Neural cell (in vitro differentiated cells): Measurements from ENCODE around the gene TBC1D20. TPM values are rescaled to one million over a fixed set of nuclear protein-coding genes. Genes with fewer than 3 reads are reported as not detected.

Experiments used
- H2AFZ ChIP-seq: fragments of 200-600, 300-800 bp; sonication (generic), shearing (Covaris generic); 2 replicates; pipeline ENCODE4 v1.6.0; 2014; ENCODE audit warnings: low read depth, mild to moderate bottlenecking, antibody characterized with exemption, low read length, moderate library complexity
- H3F3A ChIP-seq: fragments of 200-600 bp; shearing (Covaris generic); 2 replicates; pipeline ENCODE4 v1.6.1; 2016; ENCODE audit warnings: mild to moderate bottlenecking, moderate library complexity, mixed read lengths, antibody characterized with exemption, low read length; ENCODE audit not compliant: insufficient read depth, poor library complexity, severe bottlenecking
- H3K27ac ChIP-seq: fragments of 200-600, 300-800 bp; sonication (generic), shearing (Covaris generic); 2 replicates; pipeline ENCODE4 v1.5.1; 2014; ENCODE audit warnings: mild to moderate bottlenecking, low read length, moderate library complexity
- H3K27me3 ChIP-seq: fragments of 300-800, 200-600 bp; sonication (generic), shearing (Covaris generic); 2 replicates; pipeline ENCODE4 v1.6.0; 2014; ENCODE audit warnings: mild to moderate bottlenecking, low read depth, low read length, moderate library complexity; ENCODE audit not compliant: insufficient read depth
- H3K36me3 ChIP-seq: fragments of 300-800, 200-600 bp; sonication (generic), shearing (Covaris generic); 2 replicates; pipeline ENCODE4 v1.5.1; 2014; ENCODE audit warnings: mild to moderate bottlenecking, antibody characterized with exemption, low read length, moderate library complexity; ENCODE audit not compliant: insufficient read depth
- H3K4me2 ChIP-seq: fragments of 300-800, 200-600 bp; sonication (generic), shearing (Covaris generic); 2 replicates; pipeline ENCODE4 v1.6.0; 2014; ENCODE audit warnings: mild to moderate bottlenecking, low read length
- H3K4me3 ChIP-seq: fragments of 300-800, 200-600 bp; sonication (generic), shearing (Covaris generic); 2 replicates; pipeline ENCODE4 v1.5.1; 2014; ENCODE audit warnings: mild to moderate bottlenecking, low read length, moderate library complexity
- H3K79me2 ChIP-seq: fragments of 200-600 bp; shearing (Covaris generic); replicated peaks from 2 replicates; pipeline ENCODE4 v1.6.0; 2014; ENCODE audit warnings: mild to moderate bottlenecking, low read length, moderate library complexity; ENCODE audit not compliant: insufficient read depth
- H3K9ac ChIP-seq: fragments of 300-800, 200-600 bp; sonication (generic), shearing (Covaris generic); 2 replicates; pipeline ENCODE4 v1.6.1; 2016; ENCODE audit warnings: mild to moderate bottlenecking, low read length, mixed read lengths
- H3K9me2 ChIP-seq: fragments of 200-600 bp; shearing (Covaris generic); 2 replicates; pipeline ENCODE4 v1.6.1; 2016; ENCODE audit warnings: mild to moderate bottlenecking, low read length, mixed read lengths; ENCODE audit not compliant: insufficient read depth
- H3K9me3 ChIP-seq: fragments of 200-600, 300-800 bp; sonication (generic), shearing (Covaris generic); 2 replicates; pipeline ENCODE4 v1.6.1; 2016; ENCODE audit warnings: mild to moderate bottlenecking, mixed run types, low read length, moderate library complexity, mixed read lengths
- H4K20me1 ChIP-seq: fragments of 200-600 bp; shearing (Covaris generic); 2 replicates; pipeline ENCODE4 v1.6.1; 2016; ENCODE audit warnings: mild to moderate bottlenecking, mixed run types; ENCODE audit not compliant: insufficient read depth
- CTCF ChIP-seq: fragments of 450-650 bp; IDR thresholded peaks from 2 replicates; pipeline ENCODE4 v1.5.1; 2014; ENCODE audit warnings: antibody characterized with exemption, mild to moderate bottlenecking, moderate library complexity; ENCODE audit not compliant: poor library complexity, severe bottlenecking
- EP300 ChIP-seq: fragments of 450-650 bp; conservative IDR thresholded peaks from 2 replicates; pipeline ENCODE4 v1.6.1; 2014; ENCODE audit warnings: antibody characterized with exemption, mild to moderate bottlenecking, moderate library complexity; ENCODE audit not compliant: poor library complexity, severe bottlenecking
- EZH2 ChIP-seq: fragments of 200-600, 300-800 bp; shearing (Covaris generic), sonication (generic); IDR thresholded peaks from 2 replicates; pipeline ENCODE4 v1.6.1; 2014; ENCODE audit warnings: antibody characterized with exemption, low read length, borderline replicate concordance, mild to moderate bottlenecking; ENCODE audit not compliant: insufficient read depth, poor library complexity, severe bottlenecking
- MXI1 ChIP-seq: fragments of 450-650 bp; conservative IDR thresholded peaks from 2 replicates; pipeline ENCODE4 v1.6.1; 2014; ENCODE audit warnings: antibody characterized with exemption, mild to moderate bottlenecking; ENCODE audit not compliant: poor library complexity, severe bottlenecking
- POLR2AphosphoS5 ChIP-seq: IDR thresholded peaks from 2 replicates; pipeline ENCODE4 v1.6.1; 2012
- RAD21 ChIP-seq: fragments of 450-650 bp; conservative IDR thresholded peaks from 2 replicates; pipeline ENCODE4 v1.6.1; 2014; ENCODE audit warnings: antibody characterized with exemption, mild to moderate bottlenecking, moderate library complexity
- REST ChIP-seq: IDR thresholded peaks from 2 replicates; pipeline ENCODE4 v1.6.1; 2012; ENCODE audit warnings: borderline replicate concordance
- SMC3 ChIP-seq: fragments of 450-650 bp; conservative IDR thresholded peaks from 2 replicates; pipeline ENCODE4 v1.6.1; 2014; ENCODE audit warnings: antibody characterized with exemption, mild to moderate bottlenecking, moderate library complexity; ENCODE audit not compliant: poor library complexity
- TAF1 ChIP-seq: IDR thresholded peaks from 2 replicates; pipeline ENCODE4 v1.6.1; 2012; ENCODE audit warnings: low read depth
- polyA plus RNA-seq: library from polyadenylated mRNA; depleted of rRNA; stranded (reverse); fragments of >200 nt; gene quantifications from 2 replicates; pipeline ENCODE4 v1.2.3, GENCODE V29; 2014

TBC1D20 gene
- polyA plus RNA-seq, 1 donor from 2014 or later: 25.1 TPM

- Histone ChIP-seq H3K27ac (no peak overlapping the region), H3K36me3 (no peaks in the 10 kb centered on the region)
- TF ChIP-seq TAF1: no peak
- no peak for TF ChIP-seq EZH2
- no peak for TF ChIP-seq EP300
- no peak for TF ChIP-seq CTCF
- TF ChIP-seq RAD21: no peak
- no peak for TF ChIP-seq SMC3
- TF ChIP-seq MXI1: no peak
- TF ChIP-seq POLR2AphosphoS5: no peak
- no peak for TF ChIP-seq REST
Observed at GRCh38 chr20:469746-470490, 7.6 kb upstream of the TBC1D20 start.

GRCh38 chr20:467755-468154 is 5.4 kb upstream of the TBC1D20 start:
- no peaks in the 10 kb centered on the region for H3K79me2 ChIP-seq
- H2AFZ ChIP-seq: no peak overlapping the region
- H3K4me3 ChIP-seq: no peak overlapping the region
- H3F3A ChIP-seq: no peaks in the 10 kb centered on the region
- TF ChIP-seq REST (no peak), EZH2 (no peak), CTCF (no peak), EP300 (no peak), TAF1 (no peak), MXI1 (no peak), RAD21 (no peak), POLR2AphosphoS5 (no peak), SMC3 (no peak)
- H3K9me3 ChIP-seq: no peaks in the 10 kb centered on the region
- H3K27ac ChIP-seq: no peak overlapping the region
- H4K20me1 ChIP-seq: no peaks in the 10 kb centered on the region
- H3K36me3 ChIP-seq: no peaks in the 10 kb centered on the region
- H3K9me2 ChIP-seq: no peaks in the 10 kb centered on the region
- H3K4me2 ChIP-seq: no peak overlapping the region
- no peak overlapping the region for H3K9ac ChIP-seq
- H3K27me3 ChIP-seq: no peaks in the 10 kb centered on the region

More at GRCh38 chr20:469746-470490, 7.6 kb upstream of the TBC1D20 start:
- Histone ChIP-seq H3K9ac (no peak overlapping the region), H3K4me3 (no peak overlapping the region), H3K27me3 (no peaks in the 10 kb centered on the region), H3K9me3 (no peaks in the 10 kb centered on the region), H2AFZ (no peak overlapping the region), H3K9me2 (no peaks in the 10 kb centered on the region), H3K4me2 (no peak overlapping the region), H4K20me1 (no peaks in the 10 kb centered on the region), H3K79me2 (no peaks in the 10 kb centered on the region), H3F3A (no peaks in the 10 kb centered on the region)
